HG02642 (cell line): Measurements from ENCODE around the gene BCAR3.
"Not testable (repeated sequence)": the region's sequence is repeated elsewhere in the genome, so short reads cannot be mapped to it uniquely, and the experiment has no call there.

ENCODE experiments used
- ATAC-seq: cut with Tn5 transposase; IDR thresholded peaks from one replicate; pipeline ENCODE4 v1.9.1; 2021; ENCODE audit warnings: mild to moderate bottlenecking; ENCODE audit not compliant: unreplicated experiment, poor library complexity

Gene BCAR3

DNA sequence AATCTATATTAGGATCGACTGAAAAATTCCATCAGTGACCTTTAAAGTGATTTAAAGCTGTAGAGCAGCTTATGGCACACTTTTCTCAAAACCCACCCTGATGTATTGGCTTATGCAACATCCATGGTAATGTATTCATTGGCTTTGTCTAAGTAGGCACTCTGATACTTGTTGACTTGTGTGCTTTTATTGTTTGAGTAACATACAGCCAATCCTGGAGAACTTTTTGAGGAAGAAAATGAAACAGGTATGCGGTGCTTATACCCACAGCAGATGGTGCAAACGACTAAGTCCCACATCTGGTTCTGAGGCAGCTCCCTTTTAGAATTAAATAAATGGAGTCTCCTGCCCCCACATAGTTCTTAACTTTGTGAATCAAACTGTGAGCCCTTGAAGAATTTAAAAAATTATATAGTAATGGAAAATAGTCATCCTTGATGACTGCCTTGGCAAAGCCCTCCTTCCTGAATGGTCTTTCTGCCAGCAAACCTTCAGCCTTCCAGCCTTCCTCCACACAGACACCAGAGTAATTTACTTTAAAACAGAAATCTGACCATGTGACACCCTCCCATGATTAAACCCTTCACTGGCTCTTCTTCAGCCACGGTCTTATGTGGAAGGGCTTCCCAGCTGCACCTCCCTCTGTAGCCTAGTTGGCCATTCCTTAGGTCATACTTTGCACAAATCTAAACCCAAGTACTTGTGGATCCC, 116.0 kb downstream of the BCAR3 start:
- no peak for ATAC-seq

DNA sequence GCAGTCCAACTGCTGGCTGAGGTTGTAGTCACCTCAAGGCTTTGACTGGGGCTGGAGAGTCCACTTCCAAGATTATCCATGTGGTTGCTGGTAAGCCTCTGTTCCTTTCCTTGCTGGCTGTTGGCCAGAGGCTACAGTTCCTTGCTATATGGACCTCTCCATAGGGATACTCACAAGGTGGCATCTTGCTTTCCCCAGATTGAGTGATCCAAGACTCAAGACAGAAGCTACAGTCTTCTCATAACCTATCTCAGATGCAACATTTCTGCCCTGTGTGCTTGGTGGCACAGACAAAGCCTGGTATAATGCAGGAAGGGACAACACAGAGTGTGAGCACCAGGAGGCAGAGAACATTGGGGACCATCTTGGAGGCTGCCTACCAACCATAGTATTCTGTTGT, 121.9 kb downstream of the BCAR3 start:
- ATAC-seq = no peak

DNA sequence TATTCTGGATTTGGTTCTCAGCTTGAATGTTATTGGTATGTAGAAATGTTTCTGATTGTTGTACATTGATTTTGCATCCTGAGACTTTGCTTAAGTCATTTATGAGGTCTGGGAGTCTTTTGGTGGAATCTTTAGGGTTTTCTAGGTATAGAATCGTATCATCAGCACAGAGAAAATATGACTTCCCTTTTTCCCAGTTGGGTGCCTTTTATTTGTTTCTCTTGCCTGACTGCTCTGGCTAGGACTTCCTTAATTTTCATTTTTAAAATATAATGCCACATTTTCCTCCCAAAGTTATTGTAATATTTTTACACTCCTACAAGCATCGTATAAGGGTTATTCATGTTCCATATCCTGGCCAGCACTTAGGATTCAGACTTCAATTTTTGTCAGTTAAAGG, 122.6 kb downstream of the BCAR3 start:
- no peak for ATAC-seq

DNA sequence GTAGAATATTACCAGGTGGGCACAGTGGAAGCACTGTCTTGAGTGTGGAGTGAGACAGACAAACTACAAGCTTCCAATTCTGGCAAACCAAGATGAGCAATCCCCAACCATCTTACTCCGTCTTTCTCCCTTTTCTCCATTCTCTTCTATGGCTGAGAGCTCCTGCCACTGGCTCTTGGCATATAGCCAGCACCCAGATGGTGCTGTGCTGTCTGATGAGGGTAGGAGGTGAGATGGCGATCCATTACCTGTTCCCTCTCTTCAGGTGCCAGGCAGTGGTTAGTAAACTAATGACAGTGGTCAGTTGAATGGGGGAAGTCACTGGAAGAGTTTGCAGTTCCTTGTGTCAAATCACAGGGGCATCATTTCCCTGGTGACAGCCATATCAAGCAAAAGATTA, 125.3 kb downstream of the BCAR3 start:
- no peak for ATAC-seq

DNA sequence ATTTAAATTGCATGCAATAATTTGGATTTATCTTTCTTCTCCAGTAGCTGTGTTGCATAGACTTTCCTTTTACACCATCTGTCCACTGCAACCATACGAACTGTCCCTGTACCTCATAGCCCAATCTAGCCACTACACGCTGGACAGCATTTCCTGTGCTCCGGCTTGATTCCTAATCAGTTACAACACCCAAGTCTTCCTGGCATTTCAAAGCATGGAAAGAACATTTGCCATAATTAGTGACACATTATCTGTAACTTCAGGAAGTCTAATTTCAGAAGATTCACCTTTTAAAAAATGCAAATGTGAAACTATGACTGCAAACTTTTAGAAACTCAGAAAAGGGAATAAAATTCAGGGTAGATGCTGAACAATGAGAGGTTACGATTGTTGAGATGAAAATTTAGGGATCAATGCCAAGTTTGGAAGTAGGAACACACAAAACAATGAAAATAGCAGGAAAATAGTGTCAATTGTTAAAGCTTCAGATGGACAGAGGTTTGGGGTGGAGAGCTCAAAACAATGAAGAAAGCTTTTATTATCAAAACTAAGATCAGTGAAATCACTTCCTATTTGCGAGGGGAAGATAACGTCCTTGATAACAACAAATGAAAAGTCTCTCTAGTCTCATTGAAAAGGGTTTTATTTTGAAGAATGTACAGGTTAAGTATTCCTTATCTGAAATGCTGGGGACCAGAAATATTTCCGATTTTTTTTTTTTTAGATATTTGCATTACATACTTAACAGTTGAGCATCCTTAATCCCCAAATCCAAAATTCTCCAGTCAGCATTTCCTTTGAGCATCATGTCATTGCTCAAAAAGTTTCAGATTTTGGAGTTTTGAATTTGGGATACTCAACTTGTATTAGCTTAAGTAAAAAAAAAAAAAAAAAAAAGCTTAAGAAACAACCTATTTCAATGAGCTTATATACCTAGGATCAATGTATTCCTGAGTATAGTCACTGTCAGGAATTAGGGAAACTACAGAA, 126.5 kb downstream of the BCAR3 start:
- no peak for ATAC-seq

DNA sequence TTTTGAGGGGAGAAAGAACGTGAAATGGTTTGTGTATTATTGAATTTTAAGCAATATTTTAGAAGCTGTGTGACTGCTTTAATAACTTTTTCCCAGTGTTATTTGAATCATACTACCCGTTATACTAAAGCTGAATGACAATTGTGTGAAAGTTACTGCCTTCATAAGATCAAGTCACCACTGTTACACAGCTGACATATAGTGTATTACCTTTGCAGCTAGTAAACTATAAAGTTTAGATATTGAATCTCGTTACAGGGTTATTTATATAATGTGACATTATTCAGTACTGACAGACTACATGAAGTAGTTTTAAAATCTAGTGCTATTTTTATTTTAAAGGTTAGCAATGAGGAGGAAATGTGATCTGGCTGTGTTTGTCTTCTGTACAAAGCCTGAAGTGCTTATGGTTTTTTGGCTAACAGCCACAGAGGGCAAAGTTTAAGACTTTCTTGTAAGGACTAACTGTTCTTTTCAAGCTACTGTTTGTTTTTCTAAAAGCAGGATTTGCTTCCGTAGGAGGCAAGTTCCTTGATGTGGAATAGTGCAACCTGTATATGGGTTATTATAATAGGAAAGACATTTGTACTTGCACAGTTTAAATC, 127.6 kb downstream of the BCAR3 start:
- ATAC-seq = not testable (repeated sequence)

DNA sequence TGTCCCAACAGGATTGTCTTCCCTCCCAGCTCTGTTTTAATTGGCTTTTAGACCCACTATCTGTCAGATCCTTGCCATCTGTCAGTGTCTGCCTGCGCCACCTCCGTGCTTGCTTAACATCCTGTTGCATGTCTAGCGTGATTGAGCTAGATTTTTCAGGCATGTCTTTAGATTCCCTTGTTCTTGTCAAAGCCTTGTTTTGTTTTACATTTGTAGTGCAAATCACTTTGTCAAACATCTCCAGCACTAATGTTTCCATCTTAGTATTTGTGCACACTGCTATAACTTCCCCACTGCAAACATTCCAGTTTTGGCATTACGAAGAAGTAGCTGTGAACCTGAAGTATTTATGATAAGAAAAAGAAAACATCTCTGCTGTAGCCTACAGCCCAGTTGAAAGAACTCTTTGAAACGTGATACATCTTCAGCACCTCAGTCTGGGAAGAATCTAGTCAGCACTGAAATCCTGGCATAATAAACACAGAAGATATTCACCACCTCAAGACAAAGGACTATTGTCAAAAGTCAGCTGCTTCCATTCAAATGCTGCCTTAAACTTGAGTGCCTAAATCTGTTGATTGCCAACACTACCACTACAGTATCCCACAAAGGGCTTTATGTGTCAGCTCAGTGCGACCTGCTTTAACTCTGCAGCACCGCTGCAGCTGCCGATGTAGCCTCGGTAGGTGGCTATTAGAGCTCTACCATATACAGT, 128.7 kb downstream of the BCAR3 start:
- ATAC-seq = no peak

DNA sequence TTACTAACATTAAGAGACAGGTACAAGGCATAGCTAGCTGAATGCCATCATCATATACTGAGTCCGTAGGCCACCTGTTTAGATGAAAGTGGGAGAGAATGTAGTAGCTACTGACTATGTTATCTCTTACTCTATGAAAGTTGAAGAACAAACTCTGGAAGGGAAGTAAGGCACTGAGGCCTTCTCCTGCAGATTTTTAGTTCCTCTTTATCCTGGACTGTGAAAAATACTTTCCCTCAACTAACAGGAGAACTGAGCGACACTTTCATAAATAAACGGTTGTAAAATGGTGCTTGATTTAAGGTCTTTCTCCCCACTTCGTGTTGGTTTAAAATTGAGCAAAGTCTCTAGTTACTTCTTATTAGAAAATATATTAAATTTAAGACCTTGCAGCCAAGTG, 131.8 kb downstream of the BCAR3 start:
- no peak for ATAC-seq

DNA sequence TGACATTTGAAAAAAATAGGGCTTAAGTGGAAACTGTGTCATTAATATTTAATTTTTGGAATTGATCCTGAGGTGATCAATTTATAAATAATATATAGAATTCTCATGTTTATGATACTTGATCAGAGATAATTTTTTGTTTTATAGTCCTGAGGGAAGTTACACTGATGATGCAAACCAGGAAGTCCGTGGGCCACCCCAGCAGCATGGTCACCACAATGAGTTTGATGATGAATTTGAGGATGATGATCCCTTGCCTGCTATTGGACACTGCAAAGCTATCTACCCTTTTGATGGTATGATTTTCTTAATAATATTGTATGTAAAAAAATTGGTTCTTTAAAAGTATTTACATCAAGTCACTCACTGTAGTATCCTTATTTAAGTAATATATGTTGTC, 132.5 kb downstream of the BCAR3 start:
- ATAC-seq = no peak

DNA sequence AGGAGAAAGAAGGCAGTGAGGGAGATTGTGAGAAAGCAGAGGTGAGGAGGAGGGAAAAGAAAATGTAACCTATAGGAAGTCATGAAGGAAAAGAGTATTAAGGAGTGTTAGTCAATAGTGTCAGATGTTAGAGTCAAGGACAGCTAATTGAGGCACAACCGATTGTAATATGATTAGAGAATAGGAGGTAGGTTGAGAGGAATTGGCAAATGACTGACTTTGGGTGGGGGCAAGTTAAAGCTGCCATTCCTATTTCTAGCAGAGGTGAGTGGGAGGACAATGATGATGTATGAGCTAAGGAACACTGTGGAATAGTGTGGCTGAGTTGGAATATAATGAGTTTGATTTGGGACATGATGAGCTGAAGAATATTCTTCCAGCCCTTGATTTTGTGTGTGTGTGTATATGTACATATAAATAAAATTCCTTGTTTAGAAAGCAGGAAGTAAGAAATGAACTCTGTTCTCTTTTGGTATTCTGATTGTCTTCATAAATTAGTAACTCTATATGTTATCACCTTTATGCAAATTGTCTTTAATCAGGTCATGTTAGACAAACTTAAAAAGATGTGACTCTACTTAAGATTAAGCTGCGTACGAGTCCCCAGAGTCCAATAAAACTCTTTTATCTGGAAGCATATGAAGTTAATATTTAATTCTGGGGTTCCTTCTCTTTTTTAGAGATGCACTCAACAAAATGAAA, 135.3 kb downstream of the BCAR3 start:
- no peak for ATAC-seq

DNA sequence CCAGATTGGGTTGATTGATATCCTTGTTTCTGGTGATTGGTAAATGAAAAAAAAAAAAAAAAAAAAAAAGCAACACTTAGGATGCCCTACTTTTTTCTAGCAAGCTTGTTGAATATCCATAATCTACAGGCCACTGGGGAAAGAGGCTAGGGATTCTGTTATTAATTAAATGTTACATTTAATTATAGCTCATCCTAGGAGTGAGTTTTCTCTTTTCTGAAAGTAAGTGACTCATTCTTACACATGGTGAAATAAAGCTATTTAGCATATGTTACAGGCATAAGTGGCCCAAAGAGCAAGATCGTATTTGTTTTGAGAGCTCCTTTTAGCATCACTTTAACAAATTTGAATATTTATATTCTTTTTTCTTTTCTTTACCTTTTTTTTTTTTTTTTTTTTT, 139.2 kb downstream of the BCAR3 start:
- ATAC-seq = no peak

DNA sequence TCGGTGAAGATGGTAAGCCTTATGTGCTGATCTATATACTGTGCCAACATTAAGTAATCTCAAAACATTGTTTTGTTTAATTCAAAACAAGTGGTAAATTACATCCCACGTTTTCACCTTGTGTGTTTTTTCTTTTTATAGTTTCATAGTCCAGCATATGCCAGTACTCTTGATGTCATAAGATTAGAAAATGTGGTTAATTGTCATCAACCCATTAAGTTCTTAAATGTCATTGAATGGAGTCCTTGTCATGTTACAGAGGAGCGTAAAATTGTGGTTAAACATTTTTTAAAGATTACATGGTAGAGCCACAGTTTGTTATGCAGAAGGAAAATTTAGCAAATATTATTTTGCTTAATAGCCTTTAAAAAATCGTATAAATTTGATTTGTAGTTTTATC, 140.6 kb downstream of the BCAR3 start:
- no peak for ATAC-seq

DNA sequence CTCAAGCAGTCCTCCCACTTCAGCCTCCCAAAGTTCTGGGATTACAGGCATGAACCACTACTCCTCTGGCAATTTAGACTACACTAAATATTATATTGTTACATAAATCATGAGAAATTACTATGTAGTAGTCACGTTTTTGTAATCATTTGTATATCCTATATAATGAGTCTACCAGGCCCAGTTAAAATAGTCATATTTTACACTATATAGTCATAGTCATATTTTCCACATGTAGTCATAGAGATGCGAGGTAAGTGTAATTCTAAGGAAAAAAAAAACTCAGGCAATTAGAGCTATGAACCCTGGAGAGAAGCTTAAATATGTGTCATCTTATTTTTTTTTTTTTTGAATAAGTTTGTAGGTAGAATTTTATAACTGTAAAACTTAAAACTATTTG, 143.7 kb downstream of the BCAR3 start:
- ATAC-seq = no peak

DNA sequence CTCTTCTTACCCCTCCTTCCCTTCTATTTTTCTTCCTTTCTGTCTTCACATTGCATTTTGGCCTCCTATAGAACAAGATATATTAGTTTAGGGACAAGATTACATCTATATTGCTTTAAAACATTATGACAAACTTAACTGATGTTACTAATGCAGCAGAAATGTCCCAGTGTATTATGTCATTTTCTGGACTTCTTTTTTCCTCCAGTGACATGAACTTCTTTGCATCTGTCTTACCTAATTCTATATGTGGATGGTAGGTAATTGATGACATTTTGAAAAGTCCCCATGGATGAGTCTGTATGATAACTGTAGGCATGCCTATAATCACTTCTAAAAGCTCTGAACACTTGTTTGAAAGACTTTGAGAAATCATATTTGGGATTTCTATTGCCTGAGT, 144.2 kb downstream of the BCAR3 start:
- no peak for ATAC-seq

DNA sequence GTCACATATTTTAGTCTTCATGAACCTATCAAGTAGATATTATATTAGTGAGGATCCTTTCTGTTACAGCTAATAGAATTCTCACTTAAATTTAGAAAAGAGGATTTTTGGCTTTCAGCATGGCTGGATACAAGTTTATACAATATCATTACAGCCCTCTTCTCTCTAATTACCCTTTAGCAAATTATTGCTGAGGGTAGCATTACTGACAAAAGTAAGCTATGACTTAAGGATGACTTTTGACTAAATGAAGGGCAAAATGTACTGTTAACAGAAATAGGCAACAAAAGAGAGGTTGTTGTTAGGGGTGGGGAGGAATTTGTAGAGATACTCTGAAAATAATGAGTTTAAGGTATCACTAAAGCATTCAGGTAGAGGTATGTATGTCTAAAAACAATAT, 148.0 kb downstream of the BCAR3 start:
- ATAC-seq = no peak

DNA sequence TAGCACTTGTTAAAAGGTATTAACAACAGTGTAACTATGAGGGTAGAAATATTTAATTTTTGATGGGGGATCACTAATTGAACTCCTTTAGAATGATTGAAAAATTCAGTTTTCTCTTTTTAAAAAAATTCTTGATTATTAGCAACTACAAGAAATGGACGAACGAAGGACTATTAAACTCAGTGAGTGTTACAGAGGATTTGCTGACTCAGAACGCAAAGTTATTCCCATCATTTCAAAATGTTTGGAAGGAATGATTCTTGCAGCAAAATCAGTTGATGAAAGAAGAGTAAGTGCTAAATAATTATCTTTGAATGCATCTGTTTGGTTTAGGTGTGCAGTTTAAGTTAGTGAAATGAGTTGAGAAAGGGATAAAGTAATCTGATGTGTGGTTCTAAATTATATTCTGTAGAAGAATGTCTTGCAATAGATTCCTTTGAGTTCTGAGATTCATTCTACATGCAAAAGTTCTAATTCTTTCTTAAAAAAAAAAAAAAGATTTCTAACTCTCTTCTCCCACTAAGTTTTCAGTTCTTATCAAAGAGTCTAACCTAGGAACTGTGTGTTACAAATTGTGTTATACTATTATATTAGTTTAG, 148.8 kb downstream of the BCAR3 start:
- no peak for ATAC-seq

DNA sequence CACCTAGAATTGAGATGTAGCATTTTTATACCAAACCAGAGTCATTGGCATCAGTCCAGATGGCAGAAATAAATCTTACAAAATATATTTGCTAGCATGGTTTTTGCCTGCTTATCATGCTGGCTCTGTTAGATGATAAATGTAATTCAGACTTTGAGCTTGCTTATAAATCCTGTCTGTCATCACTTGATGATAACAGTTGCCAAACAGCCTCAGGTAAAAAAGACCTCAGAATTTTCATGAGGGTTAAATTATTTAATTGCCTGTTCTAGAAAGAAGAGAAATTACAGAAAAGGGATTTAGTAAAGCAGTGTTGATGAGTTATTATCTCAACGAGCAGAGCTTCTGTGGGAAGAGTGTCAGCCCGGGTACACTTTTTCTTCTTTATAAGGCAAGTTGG, 150.4 kb downstream of the BCAR3 start:
- ATAC-seq = no peak

DNA sequence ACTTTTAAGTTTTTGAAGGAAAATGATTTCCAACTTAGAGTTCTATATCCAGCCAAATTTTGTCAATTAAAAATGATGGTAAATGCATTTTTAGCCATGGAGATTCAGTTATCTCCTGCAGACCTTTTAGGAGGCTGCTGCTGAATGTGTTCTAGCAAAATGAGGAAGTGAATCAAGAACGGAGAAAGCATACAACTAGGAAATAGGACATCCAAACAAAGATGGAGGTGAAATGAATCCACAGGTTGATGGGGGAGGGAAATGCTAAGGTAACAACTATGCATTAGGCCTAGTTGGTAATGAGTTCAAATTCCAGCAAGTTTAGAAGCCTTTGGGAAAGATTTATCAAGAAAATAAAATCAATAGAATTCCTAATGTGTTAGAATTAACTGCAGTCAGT, 153.2 kb downstream of the BCAR3 start:
- no peak for ATAC-seq

DNA sequence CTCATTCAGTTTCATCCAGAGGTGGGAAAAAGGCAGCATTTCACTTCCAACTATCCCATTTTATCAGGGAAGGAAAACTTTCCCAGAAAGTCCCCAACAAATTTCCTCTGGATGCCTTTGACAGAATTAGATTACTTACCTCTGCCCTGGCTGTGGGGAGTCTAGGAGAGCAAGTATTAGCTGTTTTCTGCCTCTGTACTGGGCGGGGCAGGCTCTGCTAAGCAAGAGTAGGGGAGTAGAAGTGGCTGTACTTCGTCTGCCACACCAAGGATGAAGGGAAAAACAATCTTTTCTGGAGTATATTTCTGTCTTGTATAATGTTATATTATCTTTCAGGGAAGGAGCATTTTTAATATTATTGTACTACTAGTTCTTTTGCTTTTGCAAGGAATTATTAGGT, 155.2 kb downstream of the BCAR3 start:
- ATAC-seq = no peak

DNA sequence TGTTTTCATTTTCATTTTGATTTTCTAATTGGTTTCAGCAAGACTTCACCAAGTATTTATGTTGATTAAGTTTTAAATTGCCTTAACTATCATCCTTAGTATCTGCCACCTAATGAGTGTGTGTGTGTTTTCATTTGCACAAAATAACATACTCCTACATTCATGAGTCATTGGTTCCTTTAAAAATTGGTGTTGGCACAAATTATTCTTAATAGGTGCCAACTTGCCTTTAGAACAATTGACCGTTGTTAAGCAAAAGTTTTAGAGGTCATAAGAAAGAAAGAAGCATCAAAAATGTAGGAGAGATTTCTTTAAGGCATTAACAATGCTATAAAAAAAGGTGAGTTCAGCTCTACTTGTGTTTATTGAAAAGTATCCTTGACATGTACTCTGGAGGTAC, 156.2 kb downstream of the BCAR3 start:
- no peak for ATAC-seq
